NCI-H1436 treated with DMSO at 0.1 percent for 48 hours (cell line): Measurements from ENCODE around the gene SELENOM.
"Not testable (repeated sequence)": the region's sequence is repeated elsewhere in the genome, so short reads cannot be mapped to it uniquely, and the experiment has no call there.

Source experiments
- DNase-seq: peaks from one replicate; lab custom pipeline; 2025; lab: John Stamatoyannopoulos, UW

SELENOM gene

GRCh38 chr22:31075961-31076360, 31.4 kb downstream of the SELENOM start:
- DNase-seq: no peak

GRCh38 chr22:31073545-31074145, 33.7 kb downstream of the SELENOM start:
- DNase-seq: not testable (repeated sequence)

- DNase-seq: not testable (repeated sequence)
Observed at GRCh38 chr22:31073125-31073524, 34.2 kb downstream of the SELENOM start.

GRCh38 chr22:31069691-31070314, 37.6 kb downstream of the SELENOM start:
- not testable (repeated sequence) for DNase-seq

- no peak for DNase-seq
Observed at GRCh38 chr22:31068970-31069369, 38.4 kb downstream of the SELENOM start.

- no peak for DNase-seq
Observed at GRCh38 chr22:31064369-31064768, 43.0 kb downstream of the SELENOM start.

- no peak for DNase-seq
Observed at GRCh38 chr22:31062566-31063230, 44.7 kb downstream of the SELENOM start.

GRCh38 chr22:31059663-31060062, 47.7 kb downstream of the SELENOM start:
- not testable (repeated sequence) for DNase-seq

GRCh38 chr22:31056986-31057599, 50.3 kb downstream of the SELENOM start:
- DNase-seq: no peak

GRCh38 chr22:31055635-31056159, 51.7 kb downstream of the SELENOM start:
- no peak for DNase-seq

- DNase-seq: no peak
Observed at GRCh38 chr22:31055117-31055634, 52.2 kb downstream of the SELENOM start.
